H9 (cell line): ENCODE data around the gene SLC24A3. TPM values are rescaled to one million over a fixed set of nuclear protein-coding genes. Genes with fewer than 3 reads are reported as not detected.

Experiments used
- DNase-seq: peaks from one replicate; pipeline ENCODE4 v3.0.0-alpha.2; 2017
- H2AFZ ChIP-seq: one replicate; pipeline ENCODE4 v1.6.1; 2013; ENCODE audit warnings: mild to moderate bottlenecking, low read length, control low read depth, moderate library complexity
- H2AK5ac ChIP-seq: 2 replicates; pipeline ENCODE4 v1.6.1; 2013; ENCODE audit warnings: low read length, control low read depth, mixed read lengths; ENCODE audit not compliant: insufficient read length
- H2BK120ac ChIP-seq: one replicate; pipeline ENCODE4 v1.6.1; 2013; ENCODE audit warnings: low read depth, mild to moderate bottlenecking, low read length, control low read depth, inconsistent platforms; ENCODE audit not compliant: poor library complexity, severe bottlenecking
- H2BK12ac ChIP-seq: 2 replicates; pipeline ENCODE4 v1.6.1; 2013; ENCODE audit warnings: low read length, control low read depth, mixed read lengths, low read depth; ENCODE audit not compliant: insufficient read length
- H2BK15ac ChIP-seq: 2 replicates; pipeline ENCODE4 v1.6.1; 2013; ENCODE audit warnings: low read depth, low read length, control low read depth
- H2BK20ac ChIP-seq: one replicate; pipeline ENCODE4 v1.6.1; 2013; ENCODE audit warnings: low read depth, mild to moderate bottlenecking, low read length, control low read depth, inconsistent platforms; ENCODE audit not compliant: poor library complexity, severe bottlenecking
- H2BK5ac ChIP-seq: 2 replicates; pipeline ENCODE4 v1.6.1; 2013; ENCODE audit warnings: low read length, control low read depth, mixed read lengths; ENCODE audit not compliant: insufficient read length
- H3K14ac ChIP-seq: 2 replicates; pipeline ENCODE4 v1.6.1; 2013; ENCODE audit warnings: low read length, control low read depth; ENCODE audit not compliant: insufficient read depth
- H3K18ac ChIP-seq: 2 replicates; pipeline ENCODE4 v1.6.1; 2013; ENCODE audit warnings: low read depth, mild to moderate bottlenecking, mixed read lengths, low read length, control low read depth; ENCODE audit not compliant: insufficient read length
- H3K23ac ChIP-seq: 2 replicates; pipeline ENCODE4 v1.6.1; 2013; ENCODE audit warnings: low read length, control low read depth, mixed read lengths, low read depth; ENCODE audit not compliant: insufficient read length
- H3K23me2 ChIP-seq: 2 replicates; pipeline ENCODE4 v1.6.1; 2013; ENCODE audit warnings: low read depth, mild to moderate bottlenecking, mixed read lengths, low read length, control low read depth; ENCODE audit not compliant: insufficient read length, poor library complexity, severe bottlenecking
- H3K27ac ChIP-seq: 2 replicates; pipeline ENCODE4 v1.5.1; 2013; ENCODE audit warnings: low read length, control low read depth, mixed read lengths, low read depth; ENCODE audit not compliant: insufficient read length
- H3K27me3 ChIP-seq: 2 replicates; pipeline ENCODE4 v1.6.1; 2013; ENCODE audit warnings: low read length, control low read depth, inconsistent platforms; ENCODE audit not compliant: insufficient read depth
- H3K4ac ChIP-seq: 2 replicates; pipeline ENCODE4 v1.6.1; 2013; ENCODE audit warnings: low read depth, mild to moderate bottlenecking, control low read depth, inconsistent platforms, low read length, moderate library complexity
- H3K4me1 ChIP-seq: 2 replicates; pipeline ENCODE4 v1.6.1; 2013; ENCODE audit warnings: low read length, control low read depth, inconsistent platforms; ENCODE audit not compliant: insufficient read depth
- H3K4me2 ChIP-seq: 2 replicates; pipeline ENCODE4 v1.6.1; 2013; ENCODE audit warnings: low read length, control low read depth, mixed read lengths; ENCODE audit not compliant: insufficient read length, insufficient read depth
- H3K56ac ChIP-seq: 2 replicates; pipeline ENCODE4 v1.6.1; 2013; ENCODE audit warnings: low read depth, mild to moderate bottlenecking, mixed read lengths, low read length, control low read depth; ENCODE audit not compliant: insufficient read length
- H3K79me1 ChIP-seq: 2 replicates; pipeline ENCODE4 v1.6.1; 2013; ENCODE audit warnings: low read depth, mild to moderate bottlenecking, moderate library complexity, low read length, control low read depth, inconsistent platforms; ENCODE audit not compliant: insufficient read depth, poor library complexity, severe bottlenecking
- H3K79me2 ChIP-seq: 2 replicates; pipeline ENCODE4 v1.6.1; 2013; ENCODE audit warnings: low read length, control low read depth, inconsistent platforms; ENCODE audit not compliant: insufficient read depth
- H3K9ac ChIP-seq: 2 replicates; pipeline ENCODE4 v1.6.1; 2013; ENCODE audit warnings: low read length, control low read depth, mixed read lengths; ENCODE audit not compliant: insufficient read length; ENCODE audit errors: extremely low read depth
- H3K9me3 ChIP-seq: one replicate; pipeline ENCODE4 v1.6.1; 2013; ENCODE audit warnings: low read depth, low read length, inconsistent platforms; ENCODE audit not compliant: control insufficient read depth
- H3T11ph ChIP-seq: one replicate; pipeline ENCODE4 v1.6.1; 2013; ENCODE audit warnings: mild to moderate bottlenecking, low read length, control low read depth, inconsistent platforms
- H4K20me1 ChIP-seq: one replicate; pipeline ENCODE4 v1.6.1; 2013; ENCODE audit not compliant: control insufficient read depth, insufficient read length, insufficient read depth
- H4K5ac ChIP-seq: 2 replicates; pipeline ENCODE4 v1.6.1; 2013; ENCODE audit warnings: low read depth, mild to moderate bottlenecking, mixed read lengths, low read length, control low read depth; ENCODE audit not compliant: insufficient read length
- H4K8ac ChIP-seq: replicated peaks from 2 replicates; pipeline ENCODE4 v1.6.1; 2013; ENCODE audit warnings: low read length, control low read depth, mixed read lengths, low read depth; ENCODE audit not compliant: insufficient read length
- H4K91ac ChIP-seq: 2 replicates; pipeline ENCODE4 v1.6.1; 2013; ENCODE audit warnings: low read depth, mild to moderate bottlenecking, moderate library complexity, mixed read lengths, low read length, control low read depth; ENCODE audit not compliant: insufficient read length
- H3K27ac Mint-ChIP-seq, 3 experiments: 2 replicates in 2 of 3; 3 replicates in 1 of 3; pipeline ENCODE4 v1.8.0; 2020 to 2021; ENCODE audit warnings: mixed read lengths in 3 of 3, mild to moderate bottlenecking in 1 of 3, moderate library complexity in 1 of 3
- H3K27me3 Mint-ChIP-seq: 2 replicates; pipeline ENCODE4 v1.8.0; 2021; ENCODE audit warnings: low read depth, mild to moderate bottlenecking, moderate library complexity, mixed read lengths
- H3K36me3 Mint-ChIP-seq, 3 experiments: 2 replicates in 2 of 3; 3 replicates in 1 of 3; pipeline ENCODE4 v1.8.0; 2020 to 2021; ENCODE audit warnings: low read depth in 3 of 3, mixed read lengths in 3 of 3; ENCODE audit not compliant: insufficient read depth in 1 of 3
- H3K4me1 Mint-ChIP-seq, 2 experiments: 2 replicates each; pipeline ENCODE4 v1.8.0; 2020; ENCODE audit warnings: mixed read lengths in 2 of 2
- H3K4me3 Mint-ChIP-seq, 2 experiments: 2 replicates in 1 of 2; 3 replicates in 1 of 2; pipeline ENCODE4 v1.8.0; 2020 to 2021; ENCODE audit warnings: mild to moderate bottlenecking in 2 of 2, mixed read lengths in 2 of 2, moderate library complexity in 1 of 2
- H3K9me3 Mint-ChIP-seq, 2 experiments: 2 replicates in 1 of 2; 3 replicates in 1 of 2; pipeline ENCODE4 v1.8.0; 2020; ENCODE audit warnings: mild to moderate bottlenecking in 2 of 2, mixed read lengths in 2 of 2, moderate library complexity in 1 of 2
- WGBS: extraction: QIAGEN DNeasy Blood & Tissue Kit; methylation state at CpG from one replicate; pipeline ENCODE4 v1.1.7; 2013; ENCODE audit warnings: missing lambda C conversion rate, low lambda C conversion rate, mixed read lengths; ENCODE audit not compliant: insufficient read length; ENCODE audit errors: extremely low coverage; 5-methylcytosine and 5-hydroxymethylcytosine counted together
- total RNA-seq: library from RNA; stranded (reverse); gene quantifications from 2 replicates; pipeline ENCODE4 v1.2.1, GENCODE V29; 2021
- TF ChIP-seq, protein P1 (sequence below): fragments of 200-600 bp; sonication (generic); conservative IDR thresholded peaks from 3 replicates; pipeline ENCODE4 v1.8.0; 2021; ENCODE audit warnings: antibody characterized with exemption, mild to moderate bottlenecking

SLC24A3 gene
- total RNA-seq, 1 experiment from 2014 or later: 0.83 TPM

GRCh38 chr20:19429538-19429937 lies 217.1 kb downstream of the SLC24A3 start:
- Histone ChIP-seq H3K14ac (no peak overlapping the region), H3T11ph (no peak overlapping the region), H4K8ac (no peak overlapping the region), H3K56ac (no peak overlapping the region), H3K9me3 (no peaks in the 10 kb centered on the region), H2AK5ac (no peak overlapping the region), H3K4me1 (no peaks in the 10 kb centered on the region; the same call in 1 of the 2 replicates), H3K23ac (no peak overlapping the region), H2BK5ac (no peak overlapping the region), H3K4ac (no peak overlapping the region), H3K27ac (no peak overlapping the region), H3K79me1 (no peaks in the 10 kb centered on the region), H2AFZ (no peak overlapping the region), H4K91ac (no peak overlapping the region), H3K18ac (no peak overlapping the region), H2BK15ac (no peak overlapping the region), H3K4me2 (no peak overlapping the region), H4K5ac (no peak overlapping the region), H2BK120ac (no peak overlapping the region), H3K79me2 (no peaks in the 10 kb centered on the region), H4K20me1 (no peaks in the 10 kb centered on the region), H2BK12ac (no peak overlapping the region), H3K27me3 (no peaks in the 10 kb centered on the region), H2BK20ac (no peak overlapping the region), H3K23me2 (no peaks in the 10 kb centered on the region), H3K9ac (no peak overlapping the region)
- no CpG with 5 or more reads among the region's 7 CpGs for WGBS
- Mint-ChIP-seq H3K36me3 (no peaks in the 10 kb centered on the region), H3K4me1 (peaks cover 15 to 35% of the 10 kb centered on the region in 2 experiments), H3K9me3 (no peaks in the 10 kb centered on the region), H3K27me3 (peaks cover 1% of the 10 kb centered on the region; the same call in 1 of the 2 replicates), H3K27ac (no peak overlapping the region), H3K4me3 (no peak overlapping the region)
- TF ChIP-seq, protein P1, sequence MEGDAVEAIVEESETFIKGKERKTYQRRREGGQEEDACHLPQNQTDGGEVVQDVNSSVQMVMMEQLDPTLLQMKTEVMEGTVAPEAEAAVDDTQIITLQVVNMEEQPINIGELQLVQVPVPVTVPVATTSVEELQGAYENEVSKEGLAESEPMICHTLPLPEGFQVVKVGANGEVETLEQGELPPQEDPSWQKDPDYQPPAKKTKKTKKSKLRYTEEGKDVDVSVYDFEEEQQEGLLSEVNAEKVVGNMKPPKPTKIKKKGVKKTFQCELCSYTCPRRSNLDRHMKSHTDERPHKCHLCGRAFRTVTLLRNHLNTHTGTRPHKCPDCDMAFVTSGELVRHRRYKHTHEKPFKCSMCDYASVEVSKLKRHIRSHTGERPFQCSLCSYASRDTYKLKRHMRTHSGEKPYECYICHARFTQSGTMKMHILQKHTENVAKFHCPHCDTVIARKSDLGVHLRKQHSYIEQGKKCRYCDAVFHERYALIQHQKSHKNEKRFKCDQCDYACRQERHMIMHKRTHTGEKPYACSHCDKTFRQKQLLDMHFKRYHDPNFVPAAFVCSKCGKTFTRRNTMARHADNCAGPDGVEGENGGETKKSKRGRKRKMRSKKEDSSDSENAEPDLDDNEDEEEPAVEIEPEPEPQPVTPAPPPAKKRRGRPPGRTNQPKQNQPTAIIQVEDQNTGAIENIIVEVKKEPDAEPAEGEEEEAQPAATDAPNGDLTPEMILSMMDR: no peak
- DNase-seq: no peak
